ENCODE results near the gene HLA-DOA.
A peak's percentile ranks its signal among the peaks of the same experiment; 100 is the strongest.

HLA-DOA gene

DNA sequence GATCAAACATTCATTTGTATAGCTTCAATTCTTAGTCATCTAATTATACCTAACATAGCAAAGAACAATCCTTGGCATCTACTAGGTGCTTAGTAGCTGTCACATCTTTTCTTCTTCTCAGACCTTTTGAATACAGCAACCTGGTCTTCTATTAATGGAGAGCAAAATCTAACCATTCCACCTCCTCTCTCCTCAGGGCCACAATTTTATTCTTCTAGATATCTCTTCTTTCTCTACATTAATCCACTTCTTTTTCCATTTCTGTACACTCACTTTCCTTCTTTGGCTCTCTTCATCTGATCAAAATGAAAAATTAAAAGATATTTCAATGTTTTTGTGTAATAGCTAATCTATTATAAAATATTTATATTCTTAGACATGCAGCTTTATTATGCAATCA lies 9.0 kb upstream of the HLA-DOA start:
- H4K91ac ChIP-seq (ENCODE audit: low read depth, low read length): no peak overlapping the region

GRCh38 chr6:33017694-33018353 lies 8.4 kb upstream of the HLA-DOA start:
- no peak overlapping the region for H4K8ac ChIP-seq (ENCODE audit: low read depth, low read length)
- H3K27ac ChIP-seq (ENCODE audit: low read depth, low read length): no peak overlapping the region
- no peak overlapping the region for H3K14ac ChIP-seq (ENCODE audit: low read length)
- no peak overlapping the region for H2BK120ac ChIP-seq (ENCODE audit: insufficient read depth, low read length, poor library complexity)
- H4K91ac ChIP-seq (ENCODE audit: low read depth, low read length): no peak overlapping the region
- no peak overlapping the region for H2AFZ ChIP-seq (ENCODE audit: insufficient read depth, low read length, poor library complexity)
- H3K4me3 ChIP-seq (ENCODE audit: low read depth, low read length): no peak overlapping the region
- H3K18ac ChIP-seq (ENCODE audit: low read length): no peak overlapping the region
- H4K12ac ChIP-seq (ENCODE audit: low read depth, low read length): no peak overlapping the region
- peaks cover 5% of the 10 kb centered on the region for H3K9me3 ChIP-seq (ENCODE audit: insufficient read depth, low read depth, low read length)
- H3K4ac ChIP-seq (ENCODE audit: low read depth, low read length): no peak overlapping the region
- H2BK12ac ChIP-seq (ENCODE audit: low read length): no peak overlapping the region
- no peak overlapping the region for H3K4me2 ChIP-seq (ENCODE audit: low read length)
- H3K36me3 ChIP-seq (ENCODE audit: control insufficient read depth in 1 of 2, insufficient read depth in 2 of 2, low read length in 2 of 2): no peaks in the 10 kb centered on the region
- no peaks in the 10 kb centered on the region for H3K79me2 ChIP-seq (ENCODE audit: control insufficient read depth, insufficient read depth, low read length, poor library complexity)
- H3K27me3 ChIP-seq (ENCODE audit: insufficient read depth, low read length): no peaks in the 10 kb centered on the region
- H3K79me1 ChIP-seq (ENCODE audit: low read length): no peaks in the 10 kb centered on the region
- no peak overlapping the region for H3K23ac ChIP-seq (ENCODE audit: low read length)
- DNase-seq: peak in 1 of 2 donors; percentile 3
- no peak overlapping the region for H2AK5ac ChIP-seq (ENCODE audit: low read length)
- H2BK5ac ChIP-seq (ENCODE audit: low read depth, low read length, poor library complexity): no peak overlapping the region
- no peak overlapping the region for H3K9ac ChIP-seq (ENCODE audit: low read length)
- no CpG with 5 or more reads among the region's 3 CpGs for WGBS (ENCODE audit: extremely low coverage, insufficient coverage, insufficient read length)
- no peaks in the 10 kb centered on the region for H3K4me1 ChIP-seq (ENCODE audit: control insufficient read depth in 1 of 2, insufficient read depth in 2 of 2, low read length in 2 of 2)

More for the DNA sequence above, 9.0 kb upstream of the HLA-DOA start:
- Histone ChIP-seq H3K79me2 (ENCODE audit: control insufficient read depth, insufficient read depth, low read length, poor library complexity) (no peaks in the 10 kb centered on the region), H2BK120ac (ENCODE audit: insufficient read depth, low read length, poor library complexity) (no peak overlapping the region), H3K14ac (ENCODE audit: low read length) (no peak overlapping the region), H4K12ac (ENCODE audit: low read depth, low read length) (no peak overlapping the region), H3K9me3 (ENCODE audit: insufficient read depth, low read depth, low read length) (peaks cover 5% of the 10 kb centered on the region), H2AK5ac (ENCODE audit: low read length) (no peak overlapping the region), H2BK5ac (ENCODE audit: low read depth, low read length, poor library complexity) (no peak overlapping the region), H3K23ac (ENCODE audit: low read length) (no peak overlapping the region), H4K8ac (ENCODE audit: low read depth, low read length) (no peak overlapping the region), H3K4me1 (ENCODE audit: control insufficient read depth in 1 of 2, insufficient read depth in 2 of 2, low read length in 2 of 2) (no peaks in the 10 kb centered on the region), H3K4ac (ENCODE audit: low read depth, low read length) (no peak overlapping the region), H3K79me1 (ENCODE audit: low read length) (no peaks in the 10 kb centered on the region), H3K27me3 (ENCODE audit: insufficient read depth, low read length) (no peaks in the 10 kb centered on the region), H3K9ac (ENCODE audit: low read length) (no peak overlapping the region), H3K18ac (ENCODE audit: low read length) (no peak overlapping the region), H3K36me3 (ENCODE audit: control insufficient read depth in 1 of 2, insufficient read depth in 2 of 2, low read length in 2 of 2) (no peaks in the 10 kb centered on the region), H3K27ac (ENCODE audit: low read depth, low read length) (no peak overlapping the region), H3K4me2 (ENCODE audit: low read length) (no peak overlapping the region), H2AFZ (ENCODE audit: insufficient read depth, low read length, poor library complexity) (no peak overlapping the region), H2BK12ac (ENCODE audit: low read length) (no peak overlapping the region), H3K4me3 (ENCODE audit: low read depth, low read length) (no peak overlapping the region)
- no peak for DNase-seq

- H3K4me1 ChIP-seq (ENCODE audit: control insufficient read depth in 1 of 2, insufficient read depth in 2 of 2, low read length in 2 of 2): no peaks in the 10 kb centered on the region
- no CpG with 5 or more reads among the region's 4 CpGs for WGBS (ENCODE audit: extremely low coverage, insufficient coverage, insufficient read length)
- H4K8ac ChIP-seq (ENCODE audit: low read depth, low read length): no peak overlapping the region
- no peaks in the 10 kb centered on the region for H3K27me3 ChIP-seq (ENCODE audit: insufficient read depth, low read length)
- H3K9me3 ChIP-seq (ENCODE audit: insufficient read depth, low read depth, low read length): peaks cover 2% of the 10 kb centered on the region
- H3K18ac ChIP-seq (ENCODE audit: low read length): no peak overlapping the region
- no peak overlapping the region for H2BK12ac ChIP-seq (ENCODE audit: low read length)
- no peak overlapping the region for H4K91ac ChIP-seq (ENCODE audit: low read depth, low read length)
- H3K4me2 ChIP-seq (ENCODE audit: low read length): no peak overlapping the region
- no peak overlapping the region for H3K4ac ChIP-seq (ENCODE audit: low read depth, low read length)
- H3K4me3 ChIP-seq (ENCODE audit: low read depth, low read length): no peak overlapping the region
- H3K79me2 ChIP-seq (ENCODE audit: control insufficient read depth, insufficient read depth, low read length, poor library complexity): no peaks in the 10 kb centered on the region
- no peak overlapping the region for H3K9ac ChIP-seq (ENCODE audit: low read length)
- no peak overlapping the region for H2AK5ac ChIP-seq (ENCODE audit: low read length)
- no peak overlapping the region for H3K14ac ChIP-seq (ENCODE audit: low read length)
- no peak overlapping the region for H2BK120ac ChIP-seq (ENCODE audit: insufficient read depth, low read length, poor library complexity)
- H3K23ac ChIP-seq (ENCODE audit: low read length): no peak overlapping the region
- H3K79me1 ChIP-seq (ENCODE audit: low read length): no peaks in the 10 kb centered on the region
- no peaks in the 10 kb centered on the region for H3K36me3 ChIP-seq (ENCODE audit: control insufficient read depth in 1 of 2, insufficient read depth in 2 of 2, low read length in 2 of 2)
- H2BK5ac ChIP-seq (ENCODE audit: low read depth, low read length, poor library complexity): no peak overlapping the region
- H4K12ac ChIP-seq (ENCODE audit: low read depth, low read length): no peak overlapping the region
- no peak overlapping the region for H3K27ac ChIP-seq (ENCODE audit: low read depth, low read length)
- DNase-seq: no peak
- no peak overlapping the region for H2AFZ ChIP-seq (ENCODE audit: insufficient read depth, low read length, poor library complexity)
Observed at GRCh38 chr6:33017018-33017417, 7.6 kb upstream of the HLA-DOA start.

- no peak overlapping the region for H3K27ac ChIP-seq (ENCODE audit: low read depth, low read length)
- H3K4ac ChIP-seq (ENCODE audit: low read depth, low read length): no peak overlapping the region
- H2BK120ac ChIP-seq (ENCODE audit: insufficient read depth, low read length, poor library complexity): no peak overlapping the region
- no peaks in the 10 kb centered on the region for H3K4me1 ChIP-seq (ENCODE audit: control insufficient read depth in 1 of 2, insufficient read depth in 2 of 2, low read length in 2 of 2)
- no peak overlapping the region for H2BK5ac ChIP-seq (ENCODE audit: low read depth, low read length, poor library complexity)
- H4K12ac ChIP-seq (ENCODE audit: low read depth, low read length): no peak overlapping the region
- peaks cover 2% of the 10 kb centered on the region for H3K9me3 ChIP-seq (ENCODE audit: insufficient read depth, low read depth, low read length)
- no peak overlapping the region for H3K9ac ChIP-seq (ENCODE audit: low read length)
- no peak overlapping the region for H3K18ac ChIP-seq (ENCODE audit: low read length)
- no peak overlapping the region for H2AFZ ChIP-seq (ENCODE audit: insufficient read depth, low read length, poor library complexity)
- no peaks in the 10 kb centered on the region for H3K36me3 ChIP-seq (ENCODE audit: control insufficient read depth in 1 of 2, insufficient read depth in 2 of 2, low read length in 2 of 2)
- H3K4me3 ChIP-seq (ENCODE audit: low read depth, low read length): no peak overlapping the region
- H2BK12ac ChIP-seq (ENCODE audit: low read length): no peak overlapping the region
- H4K8ac ChIP-seq (ENCODE audit: low read depth, low read length): no peak overlapping the region
- H3K27me3 ChIP-seq (ENCODE audit: insufficient read depth, low read length): no peaks in the 10 kb centered on the region
- no peaks in the 10 kb centered on the region for H3K79me2 ChIP-seq (ENCODE audit: control insufficient read depth, insufficient read depth, low read length, poor library complexity)
- H4K91ac ChIP-seq (ENCODE audit: low read depth, low read length): no peak overlapping the region
- no peak for DNase-seq
- WGBS (ENCODE audit: extremely low coverage, insufficient coverage, insufficient read length): 100% methylated on average over 1 of the region's 11 CpGs
- no peak overlapping the region for H3K14ac ChIP-seq (ENCODE audit: low read length)
- H3K4me2 ChIP-seq (ENCODE audit: low read length): no peak overlapping the region
- H2AK5ac ChIP-seq (ENCODE audit: low read length): no peak overlapping the region
- H3K23ac ChIP-seq (ENCODE audit: low read length): no peak overlapping the region
- no peaks in the 10 kb centered on the region for H3K79me1 ChIP-seq (ENCODE audit: low read length)
Observed at GRCh38 chr6:33015798-33016197, 6.4 kb upstream of the HLA-DOA start.

Data from trophoblast cell (in vitro differentiated cells and primary cell).